Skeletal muscle satellite cell (primary cell): ENCODE measurements around the gene FAT2.

Experiments used
- H3K27me3 ChIP-seq: 2 replicates; pipeline ENCODE4 v1.7.0; 2013; ENCODE audit warnings: low read length; ENCODE audit not compliant: control insufficient read depth, insufficient read depth
- H3K36me3 ChIP-seq: 2 replicates; pipeline ENCODE4 v1.7.0; 2013; ENCODE audit warnings: mild to moderate bottlenecking, control low read depth, low read length; ENCODE audit not compliant: insufficient read depth
- H3K4me1 ChIP-seq: 2 replicates; pipeline ENCODE4 v1.7.0; 2013; ENCODE audit warnings: low read length; ENCODE audit not compliant: control insufficient read depth, insufficient read depth
- H3K4me2 ChIP-seq: 2 replicates; pipeline ENCODE4 v1.7.0; 2013; ENCODE audit warnings: mild to moderate bottlenecking, low read length
- H3K4me3 ChIP-seq: 2 replicates; pipeline ENCODE4 v1.7.0; 2013; ENCODE audit warnings: low read length
- H3K9ac ChIP-seq: 2 replicates; pipeline ENCODE4 v1.7.0; 2013; ENCODE audit warnings: mild to moderate bottlenecking, low read depth, low read length, moderate library complexity
- H3K9me3 ChIP-seq: replicated peaks from 2 replicates; pipeline ENCODE4 v1.7.0; 2013; ENCODE audit warnings: mild to moderate bottlenecking, control low read depth, low read length

FAT2 gene

DNA sequence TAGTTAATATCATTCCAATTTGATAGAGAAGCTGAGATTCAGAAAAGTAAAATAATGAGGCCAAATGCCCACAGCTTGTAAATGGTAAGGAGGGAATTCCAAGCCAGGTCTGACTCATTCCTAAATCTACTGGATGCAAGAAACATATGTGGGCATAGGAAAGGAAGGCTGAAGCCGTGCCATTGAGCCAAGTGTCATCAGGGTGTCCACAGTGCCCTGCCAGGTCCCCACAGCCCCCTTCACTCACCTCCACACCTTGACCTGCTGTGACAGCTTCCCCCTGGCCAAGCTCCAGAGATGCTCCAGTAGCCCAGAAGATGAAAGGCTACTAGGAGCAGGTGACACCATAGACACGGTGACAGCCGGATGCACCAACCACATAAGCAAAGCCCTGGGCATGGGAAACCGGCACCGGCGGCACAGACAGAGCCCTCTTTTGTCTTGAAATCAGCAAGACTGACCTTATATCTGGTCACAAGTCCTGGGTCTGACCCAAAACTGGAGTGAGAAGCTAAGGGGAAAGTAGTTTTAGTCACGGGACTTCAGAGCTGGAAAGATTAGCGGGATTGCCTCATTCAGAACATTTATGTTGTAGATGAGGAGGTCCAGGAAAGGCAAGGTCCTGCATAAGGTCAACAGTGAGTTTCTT is 20.1 kb upstream of the FAT2 start:
- peaks cover 19% of the 10 kb centered on the region for H3K27me3 ChIP-seq
- no peak overlapping the region for H3K4me2 ChIP-seq
- no peaks in the 10 kb centered on the region for H3K9me3 ChIP-seq
- no peaks in the 10 kb centered on the region for H3K36me3 ChIP-seq
- H3K4me1 ChIP-seq = no peaks in the 10 kb centered on the region
- no peak overlapping the region for H3K4me3 ChIP-seq
- H3K9ac ChIP-seq = no peak overlapping the region

GRCh38 chr5:151608522-151608921 is 17.4 kb upstream of the FAT2 start:
- Histone ChIP-seq H3K4me3 (no peak overlapping the region), H3K4me2 (no peak overlapping the region), H3K9me3 (no peaks in the 10 kb centered on the region), H3K9ac (no peak overlapping the region), H3K36me3 (no peaks in the 10 kb centered on the region), H3K4me1 (no peaks in the 10 kb centered on the region), H3K27me3 (peaks cover 29% of the 10 kb centered on the region)

DNA sequence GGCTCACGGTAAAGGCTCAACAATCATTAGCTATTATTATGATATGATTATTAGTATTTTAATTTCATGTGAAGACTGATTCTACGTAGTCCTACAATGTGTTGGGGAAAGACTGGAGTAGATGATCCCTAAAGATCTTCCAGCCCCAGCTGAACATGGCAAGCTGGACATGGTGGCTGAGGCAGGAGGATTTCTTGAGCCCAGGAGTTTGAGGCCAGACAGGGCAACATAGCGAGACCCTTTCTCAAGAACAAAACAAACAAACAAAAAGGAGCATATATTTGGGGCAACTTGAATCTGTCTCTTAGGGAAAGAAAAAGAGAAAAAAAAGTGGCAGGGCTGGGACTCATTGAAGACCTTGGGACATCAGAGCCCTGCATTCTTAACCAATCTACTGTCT is 16.2 kb upstream of the FAT2 start:
- Histone ChIP-seq H3K9me3 (no peaks in the 10 kb centered on the region), H3K27me3 (peaks cover 29% of the 10 kb centered on the region), H3K4me2 (no peak overlapping the region), H3K4me1 (no peaks in the 10 kb centered on the region), H3K9ac (no peak overlapping the region), H3K4me3 (no peak overlapping the region), H3K36me3 (no peaks in the 10 kb centered on the region)

- Histone ChIP-seq H3K4me1 (no peaks in the 10 kb centered on the region), H3K9ac (no peak overlapping the region), H3K36me3 (no peaks in the 10 kb centered on the region), H3K9me3 (no peaks in the 10 kb centered on the region), H3K27me3 (peaks cover 22% of the 10 kb centered on the region), H3K4me3 (no peak overlapping the region), H3K4me2 (no peak overlapping the region)
Measured at GRCh38 chr5:151605559-151605958, 14.4 kb upstream of the FAT2 start.

- Histone ChIP-seq H3K4me2 (no peak overlapping the region), H3K36me3 (no peaks in the 10 kb centered on the region), H3K9ac (no peak overlapping the region), H3K27me3 (peaks cover 22% of the 10 kb centered on the region), H3K4me1 (no peaks in the 10 kb centered on the region), H3K9me3 (no peaks in the 10 kb centered on the region), H3K4me3 (no peak overlapping the region)
Measured at GRCh38 chr5:151602806-151603205, 11.7 kb upstream of the FAT2 start.

DNA sequence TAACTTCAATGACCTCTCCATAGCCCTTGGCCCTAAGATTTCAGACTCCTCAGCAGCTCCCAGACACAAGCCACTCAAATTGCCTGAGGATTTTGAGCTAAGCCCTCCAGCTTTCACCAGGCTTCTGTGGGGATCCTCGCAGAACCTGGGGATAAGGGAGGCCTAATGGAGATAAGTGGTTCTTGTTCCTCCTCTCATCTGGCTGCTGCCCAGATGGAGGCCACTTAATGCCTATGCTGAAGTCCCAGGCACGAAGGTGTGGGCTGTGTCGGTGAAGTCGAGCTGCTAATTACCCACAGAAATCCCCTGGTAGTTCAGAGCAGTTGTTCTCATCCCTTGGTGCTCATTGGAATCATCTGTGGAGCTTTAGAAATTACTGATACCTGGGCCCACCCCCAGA is 10.3 kb upstream of the FAT2 start:
- Histone ChIP-seq H3K4me2 (no peak overlapping the region), H3K27me3 (peaks cover 23% of the 10 kb centered on the region), H3K4me1 (peaks cover 7% of the 10 kb centered on the region), H3K9me3 (no peaks in the 10 kb centered on the region), H3K36me3 (no peaks in the 10 kb centered on the region), H3K4me3 (no peak overlapping the region), H3K9ac (no peak overlapping the region)

- Histone ChIP-seq H3K4me2 (no peak overlapping the region), H3K9ac (no peak overlapping the region), H3K27me3 (peaks cover 16% of the 10 kb centered on the region)
Measured at GRCh38 chr5:151600069-151600665, 9.0 kb upstream of the FAT2 start.

DNA sequence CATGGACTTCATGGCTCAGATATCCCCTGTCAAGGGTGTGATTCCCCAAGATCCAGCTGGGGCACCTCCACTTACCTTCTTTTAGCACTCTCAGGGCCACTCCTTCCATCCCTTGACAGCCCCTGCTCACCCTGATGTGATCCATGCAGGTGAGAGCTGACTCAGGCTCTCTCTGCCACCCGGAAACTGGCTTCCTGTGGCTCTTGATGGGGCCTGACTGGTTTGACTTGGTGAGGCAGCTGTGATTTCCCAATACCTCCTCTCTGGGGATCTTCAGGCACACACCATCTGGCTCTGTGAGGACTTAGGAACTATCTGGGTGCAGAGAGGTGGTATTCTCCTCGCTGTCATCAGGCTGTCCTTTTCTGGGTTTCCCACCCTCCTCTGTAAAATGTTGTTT is 7.9 kb upstream of the FAT2 start:
- Histone ChIP-seq H3K27me3 (peaks cover 6% of the 10 kb centered on the region), H3K4me2 (no peak overlapping the region), H3K4me1 (peaks cover 7% of the 10 kb centered on the region), H3K9me3 (no peaks in the 10 kb centered on the region), H3K4me3 (no peak overlapping the region), H3K9ac (no peak overlapping the region), H3K36me3 (no peaks in the 10 kb centered on the region)

More at GRCh38 chr5:151600069-151600665, 9.0 kb upstream of the FAT2 start:
- H3K9me3 ChIP-seq = no peaks in the 10 kb centered on the region
- no peaks in the 10 kb centered on the region for H3K36me3 ChIP-seq
- H3K4me1 ChIP-seq = peaks cover 7% of the 10 kb centered on the region
- H3K4me3 ChIP-seq = no peak overlapping the region

DNA sequence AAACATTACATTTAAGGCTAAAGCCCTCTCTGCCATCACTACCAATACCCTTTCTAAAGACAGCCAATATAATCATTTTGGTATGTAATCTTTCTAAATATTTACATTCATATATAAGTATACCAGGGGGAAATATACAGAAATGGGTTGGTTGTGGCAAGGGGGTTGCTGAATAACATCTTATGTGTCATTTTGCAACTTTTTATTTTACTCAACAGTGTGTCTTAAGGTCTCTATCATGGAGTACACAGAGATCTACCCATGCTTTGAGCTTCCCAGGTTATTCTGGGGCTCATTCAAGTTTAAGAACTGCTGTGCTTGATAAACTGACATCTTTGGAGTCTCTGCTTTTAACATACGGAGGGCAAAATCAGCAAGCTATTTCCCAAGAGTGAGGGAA is 7.4 kb upstream of the FAT2 start:
- Histone ChIP-seq H3K9me3 (no peaks in the 10 kb centered on the region), H3K4me2 (no peak overlapping the region), H3K9ac (no peak overlapping the region), H3K4me1 (peaks cover 7% of the 10 kb centered on the region), H3K36me3 (no peaks in the 10 kb centered on the region), H3K4me3 (no peak overlapping the region), H3K27me3 (peaks cover 6% of the 10 kb centered on the region)

DNA sequence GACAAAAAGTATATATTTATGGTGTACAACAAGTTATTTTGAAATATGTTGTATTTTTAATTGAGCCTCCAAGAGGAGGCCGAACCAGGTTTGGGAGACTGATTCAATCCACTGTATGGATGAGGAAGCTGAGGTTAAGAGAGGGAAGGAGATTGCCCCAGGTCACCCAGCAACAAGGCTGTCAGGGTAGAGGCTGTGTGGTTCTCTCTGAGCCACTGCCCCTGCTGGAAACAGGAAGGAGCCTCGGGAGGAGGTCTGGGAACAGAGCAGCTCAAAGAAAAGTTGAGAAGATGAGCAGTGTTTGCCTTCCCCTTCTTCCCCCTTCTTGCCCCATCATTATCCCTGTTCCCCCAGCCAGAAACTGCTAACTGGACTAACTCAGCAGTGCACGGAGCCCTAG is 6.6 kb upstream of the FAT2 start:
- peaks cover 7% of the 10 kb centered on the region for H3K4me1 ChIP-seq
- H3K4me3 ChIP-seq = no peak overlapping the region
- H3K36me3 ChIP-seq = no peaks in the 10 kb centered on the region
- H3K4me2 ChIP-seq = no peak overlapping the region
- peaks cover 6% of the 10 kb centered on the region for H3K27me3 ChIP-seq
- H3K9ac ChIP-seq = no peak overlapping the region
- no peaks in the 10 kb centered on the region for H3K9me3 ChIP-seq

DNA sequence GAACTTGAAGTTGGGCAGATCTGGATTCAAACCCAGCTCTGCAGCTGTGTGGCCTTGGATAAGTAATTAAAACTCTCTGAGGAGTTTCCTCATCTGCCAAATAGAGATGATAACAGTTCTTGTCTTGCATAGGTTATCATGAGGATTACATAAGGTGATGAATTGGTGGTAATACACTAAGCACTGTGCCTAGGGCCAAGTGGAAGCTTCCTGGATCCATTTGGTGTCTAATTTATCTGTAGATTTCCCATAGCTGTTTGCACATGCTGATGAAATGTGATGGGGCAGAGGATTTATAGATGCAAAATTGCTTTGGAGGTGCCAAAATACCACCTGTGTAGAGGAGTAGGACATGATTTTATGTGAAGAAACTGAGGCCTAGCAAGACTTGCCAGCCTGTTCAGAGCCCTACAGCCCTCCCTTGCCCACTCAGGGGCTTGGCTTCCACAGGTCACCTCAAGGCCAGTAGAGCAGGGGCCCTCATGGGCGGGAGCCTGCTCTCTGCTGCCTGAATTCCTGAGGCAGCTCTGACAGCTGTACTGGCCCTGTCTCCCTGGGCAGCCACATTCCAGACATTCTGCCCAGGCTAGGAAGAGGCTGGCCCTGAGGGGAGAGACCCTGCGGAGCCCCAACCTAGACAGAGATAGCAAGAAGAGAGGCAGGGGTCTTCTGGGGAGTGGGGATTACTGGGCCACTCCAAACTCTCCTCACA is 5.9 kb upstream of the FAT2 start:
- Histone ChIP-seq H3K27me3 (peaks cover 6% of the 10 kb centered on the region), H3K4me1 (peaks cover 10% of the 10 kb centered on the region), H3K9ac (no peak overlapping the region), H3K4me2 (no peak overlapping the region), H3K9me3 (no peaks in the 10 kb centered on the region), H3K4me3 (no peak overlapping the region), H3K36me3 (no peaks in the 10 kb centered on the region)

GRCh38 chr5:151595411-151595826 is 4.3 kb upstream of the FAT2 start:
- Histone ChIP-seq H3K4me2 (no peak overlapping the region), H3K4me1 (peaks cover 10% of the 10 kb centered on the region), H3K9me3 (no peaks in the 10 kb centered on the region), H3K9ac (no peak overlapping the region), H3K36me3 (no peaks in the 10 kb centered on the region), H3K27me3 (peaks cover 12% of the 10 kb centered on the region), H3K4me3 (no peak overlapping the region)
